MCF 10A (cell line): ENCODE measurements around the gene NCOA7. TPM values are rescaled to one million over a fixed set of nuclear protein-coding genes. Genes with fewer than 3 reads are reported as not detected.

Source experiments
- BruUV-seq: library from RNA; stranded (reverse); fragments of 400-500 nt; replicated peaks from 2 replicates; lab custom pipeline; 2021; lab: Mats Ljungman, UMichigan
- CTCF ChIA-PET: fragments of 300-600 bp; sonication (Branson Sonifier 250); formaldehyde crosslinking; extraction: SDS; loops from one replicate; lab custom pipeline; 2021; ENCODE audit warnings: antibody characterized with exemption, inconsistent platforms; lab: Yijun Ruan, JAX
- POLR2A ChIA-PET: fragments of 300-600, 350-650 bp; sonication (Branson Sonifier 250); formaldehyde crosslinking; extraction: SDS; loops from one replicate; lab custom pipeline; 2020; ENCODE audit warnings: antibody characterized with exemption, inconsistent platforms; lab: Yijun Ruan, JAX
- DNase-seq: peaks from one replicate; pipeline ENCODE4 v3.0.0-alpha.2; 2018; ENCODE audit not compliant: unreplicated experiment
- H3K27ac Mint-ChIP-seq: one replicate; pipeline ENCODE4 v1.8.0; 2022; ENCODE audit warnings: mild to moderate bottlenecking, low read depth, mixed read lengths; ENCODE audit not compliant: unreplicated experiment
- H3K27me3 Mint-ChIP-seq: one replicate; pipeline ENCODE4 v1.8.0; 2022; ENCODE audit warnings: mixed read lengths; ENCODE audit not compliant: insufficient read depth, unreplicated experiment
- H3K36me3 Mint-ChIP-seq: one replicate; pipeline ENCODE4 v1.8.0; 2022; ENCODE audit warnings: mild to moderate bottlenecking, moderate library complexity, mixed read lengths; ENCODE audit not compliant: insufficient read depth, unreplicated experiment
- H3K4me1 Mint-ChIP-seq: one replicate; pipeline ENCODE4 v1.8.0; 2022; ENCODE audit warnings: mixed read lengths; ENCODE audit not compliant: insufficient read depth, unreplicated experiment
- H3K4me3 Mint-ChIP-seq: one replicate; pipeline ENCODE4 v1.8.0; 2022; ENCODE audit warnings: mild to moderate bottlenecking, moderate library complexity, mixed read lengths; ENCODE audit not compliant: unreplicated experiment
- H3K9me3 Mint-ChIP-seq: one replicate; pipeline ENCODE4 v1.8.0; 2022; ENCODE audit warnings: mixed read lengths; ENCODE audit not compliant: unreplicated experiment
- CTCF ChIP-seq: fragments of 200-600 bp; IDR thresholded peaks from one replicate; pipeline ENCODE4 v1.8.0; 2022; ENCODE audit warnings: antibody characterized with exemption, mild to moderate bottlenecking; ENCODE audit not compliant: unreplicated experiment
- intact Hi-C: fragments of 100-400 bp; cut with micrococcal nuclease; formaldehyde crosslinking; loops from 2 replicates; pipeline ENCODE4 v1.14.1; 2022
- total RNA-seq: library from RNA; stranded (reverse); gene quantifications from 2 replicates; pipeline ENCODE4 v1.2.3, GENCODE V29; 2022

Gene NCOA7
- total RNA-seq, 1 experiment from 2014 or later = 52.3 TPM

GRCh38 chr6:125809570-125810170 is 18.9 kb downstream of the NCOA7 start:
- peaks cover 29% of the 10 kb centered on the region for H3K4me1 Mint-ChIP-seq
- H3K27ac Mint-ChIP-seq = no peak overlapping the region
- no peak for TF ChIP-seq CTCF
- ChIA-PET CTCF (interaction anchor here (0.6 to 2.0 kb wide), 7 partner anchors 20 to 1554 kb away, joined by 3 to 8 read pairs (median 3); no protein-coding TSS in a partner anchor), POLR2A (interaction anchor here (0.6 to 1.5 kb wide), 6 partner anchors 9 to 413 kb away, joined by 3 to 10 read pairs (median 4); no protein-coding TSS in a partner anchor)
- no peaks in the 10 kb centered on the region for H3K27me3 Mint-ChIP-seq
- no peaks in the 10 kb centered on the region for H3K9me3 Mint-ChIP-seq
- intact Hi-C loops = no loop called here
- no peak for DNase-seq
- no peak overlapping the region for H3K4me3 Mint-ChIP-seq
- no TSS peak for BruUV-seq
- H3K36me3 Mint-ChIP-seq = peaks cover 17% of the 10 kb centered on the region

GRCh38 chr6:125810445-125810844 is 19.7 kb downstream of the NCOA7 start:
- no peak for TF ChIP-seq CTCF
- BruUV-seq = no TSS peak
- Mint-ChIP-seq H3K4me3 (no peak overlapping the region), H3K4me1 (peaks cover 35% of the 10 kb centered on the region), H3K27ac (no peak overlapping the region), H3K27me3 (no peaks in the 10 kb centered on the region), H3K9me3 (no peaks in the 10 kb centered on the region), H3K36me3 (peaks cover 13% of the 10 kb centered on the region)
- ChIA-PET POLR2A (interaction anchor here (0.6 to 1.5 kb wide), 5 partner anchors 9 to 552 kb away, joined by 3 to 10 read pairs (median 4); no protein-coding TSS in a partner anchor), CTCF (interaction anchor here (0.7 to 2.0 kb wide), 8 partner anchors 9 to 147 kb away, joined by 3 to 8 read pairs (median 3); no protein-coding TSS in a partner anchor)
- DNase-seq = no peak
- intact Hi-C loops = no loop called here

GRCh38 chr6:125811259-125811658 is 20.5 kb downstream of the NCOA7 start:
- no TSS peak for BruUV-seq
- H3K9me3 Mint-ChIP-seq = no peaks in the 10 kb centered on the region
- DNase-seq = no peak
- peaks cover 39% of the 10 kb centered on the region for H3K4me1 Mint-ChIP-seq
- no peaks in the 10 kb centered on the region for H3K27me3 Mint-ChIP-seq
- H3K4me3 Mint-ChIP-seq = no peak overlapping the region
- ChIA-PET CTCF (interaction anchor here (0.6 to 2.0 kb wide), 6 partner anchors 10 to 1324 kb away, joined by 3 to 8 read pairs (median 4); no protein-coding TSS in a partner anchor), POLR2A (interaction anchor here (0.6 to 1.2 kb wide), 3 partner anchors 17 to 553 kb away, joined by 3 to 4 read pairs (median 4); no protein-coding TSS in a partner anchor)
- H3K36me3 Mint-ChIP-seq = peaks cover 10% of the 10 kb centered on the region
- no peak for TF ChIP-seq CTCF
- intact Hi-C loops = no loop called here
- peak overlapping the region; percentile 50 for H3K27ac Mint-ChIP-seq
